ENCODE measurements around the gene ERBB2. TPM values are rescaled to one million over a fixed set of nuclear protein-coding genes. Genes with fewer than 3 reads are reported as not detected.

ERBB2 gene
- total RNA-seq, 2 experiments from 2014 or later: 2.1 to 3.0 TPM

DNA sequence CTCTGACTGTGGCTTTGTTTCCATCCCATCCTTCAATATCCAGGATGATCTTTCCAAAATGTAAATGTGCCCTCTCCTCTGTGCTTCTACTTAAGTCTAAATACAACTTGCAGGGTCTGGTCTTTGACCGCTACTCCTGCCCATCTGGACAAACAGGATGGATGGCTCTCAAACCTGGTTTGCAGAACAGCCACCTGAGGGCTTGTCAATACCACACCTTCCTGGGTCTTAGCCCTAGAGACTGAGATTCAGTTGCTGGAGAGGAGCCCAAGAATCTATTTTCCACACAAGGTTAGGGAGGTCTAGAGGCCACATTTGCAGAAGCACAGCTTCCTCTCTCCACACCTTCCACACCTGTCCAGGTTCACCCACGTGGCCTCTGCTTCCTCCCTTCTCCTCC is 36.0 kb downstream of the ERBB2 start:
- no peak overlapping the region for H3K4me3 Mint-ChIP-seq
- no peak overlapping the region for H3K27ac Mint-ChIP-seq
- no peaks in the 10 kb centered on the region for H3K36me3 Mint-ChIP-seq (ENCODE audit: low read depth)
- ChIA-PET CTCF (interaction anchor here (0.8 kb wide), 1 partner anchor 113 kb away, joined by 3 read pairs; no protein-coding TSS in a partner anchor), POLR2A (no interaction called here)
- ATAC-seq (no peak), DNase-seq (no peak)
- peaks cover 24% of the 10 kb centered on the region for H3K27me3 Mint-ChIP-seq (ENCODE audit: low read depth)
- H3K4me1 Mint-ChIP-seq (ENCODE audit: low read depth): peaks cover 29% of the 10 kb centered on the region
- no peaks in the 10 kb centered on the region for H3K9me3 Mint-ChIP-seq (ENCODE audit: insufficient read depth)

- H3K27me3 Mint-ChIP-seq (ENCODE audit: low read depth): peaks cover 26% of the 10 kb centered on the region
Observed at GRCh38 chr17:39736319-39737165, 36.7 kb downstream of the ERBB2 start.

GRCh38 chr17:39737206-39737759 is 37.4 kb downstream of the ERBB2 start:
- CTCF ChIA-PET: no interaction called here
- no peak overlapping the region for H3K4me3 Mint-ChIP-seq

More at GRCh38 chr17:39736319-39737165, 36.7 kb downstream of the ERBB2 start:
- H3K4me3 Mint-ChIP-seq: no peak overlapping the region
- peaks cover 31% of the 10 kb centered on the region for H3K4me1 Mint-ChIP-seq (ENCODE audit: low read depth)
- POLR2A ChIA-PET: interaction anchor here (0.9 kb wide), 1 partner anchor 33 kb away, joined by 3 read pairs; no protein-coding TSS in a partner anchor
- DNase-seq: no peak
- CTCF ChIA-PET: interaction anchor here (0.8 kb wide), 1 partner anchor 113 kb away, joined by 3 read pairs; no protein-coding TSS in a partner anchor
- no peak overlapping the region for H3K27ac Mint-ChIP-seq
- H3K9me3 Mint-ChIP-seq (ENCODE audit: insufficient read depth): no peaks in the 10 kb centered on the region
- H3K36me3 Mint-ChIP-seq (ENCODE audit: low read depth): no peaks in the 10 kb centered on the region
- no peak for ATAC-seq

GRCh38 chr17:39737760-39738567 is 38.1 kb downstream of the ERBB2 start, which contains the start of gene GRB7:
GRB7 (plus strand) TSS chr17:39737938; CDS start chr17:39742302, 4,364 bp downstream.
- POLR2A ChIA-PET: no interaction called here
- ATAC-seq (no peak), DNase-seq (no peak)
- Mint-ChIP-seq H3K4me3 (peak within 1 kb of the TSS; percentile 61), H3K27ac (peak within 1 kb of the TSS; percentile 46), H3K27me3 (ENCODE audit: low read depth) (peaks cover 22% of the 10 kb centered on the region), H3K4me1 (ENCODE audit: low read depth) (peaks cover 31% of the 10 kb centered on the region), H3K36me3 (ENCODE audit: low read depth) (no peaks in the 10 kb centered on the region), H3K9me3 (ENCODE audit: insufficient read depth) (no peaks in the 10 kb centered on the region)
- CTCF ChIA-PET: no interaction called here

More at GRCh38 chr17:39737206-39737759, 37.4 kb downstream of the ERBB2 start:
- Mint-ChIP-seq H3K36me3 (ENCODE audit: low read depth) (no peaks in the 10 kb centered on the region), H3K4me1 (ENCODE audit: low read depth) (peaks cover 31% of the 10 kb centered on the region), H3K9me3 (ENCODE audit: insufficient read depth) (no peaks in the 10 kb centered on the region), H3K27ac (no peak overlapping the region), H3K27me3 (ENCODE audit: low read depth) (peaks cover 26% of the 10 kb centered on the region)
- ATAC-seq (no peak), DNase-seq (no peak)
- POLR2A ChIA-PET: interaction anchor here (0.9 kb wide), 1 partner anchor 33 kb away, joined by 3 read pairs; no protein-coding TSS in a partner anchor

GRCh38 chr17:39738568-39738901 is 38.7 kb downstream of the ERBB2 start:
- peak; percentile 77 for ATAC-seq
- Mint-ChIP-seq H3K9me3 (ENCODE audit: insufficient read depth) (no peaks in the 10 kb centered on the region), H3K27me3 (ENCODE audit: low read depth) (peaks cover 22% of the 10 kb centered on the region), H3K36me3 (ENCODE audit: low read depth) (no peaks in the 10 kb centered on the region), H3K27ac (peak overlapping the region; percentile 46), H3K4me1 (ENCODE audit: low read depth) (peaks cover 31% of the 10 kb centered on the region), H3K4me3 (peak overlapping the region; percentile 61)
- peak; percentile 57 for DNase-seq
- ChIA-PET POLR2A (no interaction called here), CTCF (no interaction called here)

DNA sequence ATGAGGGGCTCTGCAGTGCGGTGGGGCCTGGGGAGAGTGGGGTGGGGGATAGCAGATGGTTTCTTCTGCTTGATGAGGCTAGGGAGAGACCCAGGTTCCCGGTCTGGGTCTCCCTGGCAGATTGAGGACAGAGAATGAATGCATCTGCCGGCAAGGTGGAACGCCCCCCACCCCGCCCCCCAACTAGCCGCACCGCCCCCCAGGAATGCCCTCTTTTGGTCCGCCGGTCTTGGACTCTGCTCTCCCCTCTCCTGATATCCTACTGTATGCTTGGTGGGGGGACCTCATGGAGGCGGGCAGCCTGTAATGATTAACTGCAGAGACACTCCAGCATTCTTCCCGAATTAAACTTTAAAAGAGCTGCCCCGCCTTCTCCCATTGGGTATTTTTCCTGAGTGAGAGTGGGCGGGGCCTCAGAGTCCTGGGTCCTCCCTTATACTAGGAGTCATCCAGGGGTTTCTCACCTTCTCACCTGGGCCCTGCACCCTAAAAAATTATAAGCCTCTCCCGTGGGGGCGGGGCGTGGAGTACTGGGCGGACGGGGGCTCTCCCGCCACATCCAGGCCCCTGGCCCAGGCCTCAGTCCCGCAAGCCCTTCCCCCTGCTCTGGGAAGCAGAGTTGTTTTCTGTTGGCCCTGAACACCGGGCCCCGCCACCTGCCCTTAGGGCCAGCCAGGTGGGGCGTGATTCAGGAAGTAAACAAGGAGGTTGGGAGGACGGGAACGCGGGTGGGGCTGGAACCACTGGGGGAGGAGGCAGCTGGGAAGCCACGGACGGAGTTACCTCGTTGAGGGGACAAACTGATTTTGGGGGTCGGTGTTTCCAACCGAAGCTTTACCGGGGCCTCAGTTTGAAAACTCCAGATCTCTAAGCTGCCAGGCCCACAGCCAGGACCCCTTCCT is 39.4 kb downstream of the ERBB2 start:
- peaks cover 31% of the 10 kb centered on the region for H3K4me1 Mint-ChIP-seq (ENCODE audit: low read depth)
- H3K9me3 Mint-ChIP-seq (ENCODE audit: insufficient read depth): no peaks in the 10 kb centered on the region
- no peak overlapping the region for H3K4me3 Mint-ChIP-seq
- no peak for DNase-seq
- no peak overlapping the region for H3K27ac Mint-ChIP-seq
- no peaks in the 10 kb centered on the region for H3K36me3 Mint-ChIP-seq (ENCODE audit: low read depth)
- CTCF ChIA-PET: no interaction called here
- POLR2A ChIA-PET: no interaction called here
- peaks cover 22% of the 10 kb centered on the region for H3K27me3 Mint-ChIP-seq (ENCODE audit: low read depth)
- no peak for ATAC-seq

GRCh38 chr17:39739885-39740356 is 40.1 kb downstream of the ERBB2 start:
- H3K9me3 Mint-ChIP-seq (ENCODE audit: insufficient read depth): no peaks in the 10 kb centered on the region
- H3K27me3 Mint-ChIP-seq (ENCODE audit: low read depth): peaks cover 20% of the 10 kb centered on the region
- H3K27ac Mint-ChIP-seq: no peak overlapping the region
- POLR2A ChIA-PET: no interaction called here
- CTCF ChIA-PET: no interaction called here
- DNase-seq (no peak), ATAC-seq (no peak)
- H3K4me1 Mint-ChIP-seq (ENCODE audit: low read depth): peaks cover 31% of the 10 kb centered on the region
- no peaks in the 10 kb centered on the region for H3K36me3 Mint-ChIP-seq (ENCODE audit: low read depth)
- H3K4me3 Mint-ChIP-seq: no peak overlapping the region

- Mint-ChIP-seq H3K4me1 (ENCODE audit: low read depth) (peaks cover 31% of the 10 kb centered on the region), H3K9me3 (ENCODE audit: insufficient read depth) (no peaks in the 10 kb centered on the region), H3K36me3 (ENCODE audit: low read depth) (no peaks in the 10 kb centered on the region), H3K27ac (no peak overlapping the region), H3K27me3 (ENCODE audit: low read depth) (peaks cover 19% of the 10 kb centered on the region), H3K4me3 (no peak overlapping the region)
- ATAC-seq (no peak), DNase-seq (no peak)
- ChIA-PET POLR2A (no interaction called here), CTCF (no interaction called here)
Observed at GRCh38 chr17:39740357-39741111, 40.7 kb downstream of the ERBB2 start.

GRCh38 chr17:39742126-39742855 is 42.4 kb downstream of the ERBB2 start:
- no peak for DNase-seq
- no peak overlapping the region for H3K4me3 Mint-ChIP-seq
- peaks cover 31% of the 10 kb centered on the region for H3K4me1 Mint-ChIP-seq (ENCODE audit: low read depth)
- H3K27ac Mint-ChIP-seq: no peak overlapping the region
- no peaks in the 10 kb centered on the region for H3K36me3 Mint-ChIP-seq (ENCODE audit: low read depth)
- peaks cover 6% of the 10 kb centered on the region for H3K27me3 Mint-ChIP-seq (ENCODE audit: low read depth)
- POLR2A ChIA-PET: no interaction called here
- CTCF ChIA-PET: no interaction called here
- no peaks in the 10 kb centered on the region for H3K9me3 Mint-ChIP-seq (ENCODE audit: insufficient read depth)
- no peak for ATAC-seq

DNA sequence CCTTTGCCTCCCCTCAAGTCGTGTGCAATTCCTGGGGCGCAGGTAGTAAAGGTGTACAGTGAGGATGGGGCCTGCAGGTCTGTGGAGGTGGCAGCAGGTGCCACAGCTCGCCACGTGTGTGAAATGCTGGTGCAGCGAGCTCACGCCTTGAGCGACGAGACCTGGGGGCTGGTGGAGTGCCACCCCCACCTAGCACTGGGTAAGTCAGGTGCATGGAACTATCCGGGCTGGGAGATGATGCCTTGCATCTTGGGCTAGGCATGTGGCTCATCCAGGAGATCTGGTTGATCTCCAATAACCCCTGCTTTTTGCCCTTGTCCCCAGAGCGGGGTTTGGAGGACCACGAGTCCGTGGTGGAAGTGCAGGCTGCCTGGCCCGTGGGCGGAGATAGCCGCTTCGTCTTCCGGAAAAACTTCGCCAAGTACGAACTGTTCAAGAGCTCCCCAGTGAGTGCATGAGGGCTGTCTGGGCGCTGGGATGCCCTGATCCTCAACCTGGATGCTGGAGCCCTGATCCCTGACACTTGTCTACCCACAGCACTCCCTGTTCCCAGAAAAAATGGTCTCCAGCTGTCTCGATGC is 43.1 kb downstream of the ERBB2 start:
- Mint-ChIP-seq H3K4me1 (ENCODE audit: low read depth) (peaks cover 28% of the 10 kb centered on the region), H3K4me3 (no peak overlapping the region), H3K36me3 (ENCODE audit: low read depth) (no peaks in the 10 kb centered on the region), H3K9me3 (ENCODE audit: insufficient read depth) (no peaks in the 10 kb centered on the region), H3K27me3 (ENCODE audit: low read depth) (peaks cover 6% of the 10 kb centered on the region), H3K27ac (no peak overlapping the region)
- DNase-seq (no peak), ATAC-seq (no peak)
- ChIA-PET CTCF (no interaction called here), POLR2A (no interaction called here)

Data from activated CD8-positive, alpha-beta T cell treated with anti-CD3 and anti-CD28 coated beads, Interleukin-2, amount 10 ng/mL, durations not matched to agents 7 days and 5 days (primary cell).